HG03045 (cell line): ENCODE measurements around the gene DLG2.

Experiments
- ATAC-seq: cut with Tn5 transposase; IDR thresholded peaks from one replicate; pipeline ENCODE4 v1.9.1; 2021; ENCODE audit warnings: mild to moderate bottlenecking, moderate library complexity; ENCODE audit not compliant: unreplicated experiment

The DLG2 gene

GRCh38 chr11:83723999-83724398 is 1903.1 kb downstream of the DLG2 start:
- no peak for ATAC-seq

GRCh38 chr11:83722392-83723119 is 1904.6 kb downstream of the DLG2 start:
- ATAC-seq, result no peak

GRCh38 chr11:83721263-83721662 is 1905.9 kb downstream of the DLG2 start:
- ATAC-seq, result no peak

GRCh38 chr11:83720675-83721074 is 1906.5 kb downstream of the DLG2 start:
- ATAC-seq, result no peak

- no peak for ATAC-seq
These were observed 1909.6 kb downstream of the DLG2 start for GRCh38 chr11:83717537-83717936.

- no peak for ATAC-seq
These were observed 1911.1 kb downstream of the DLG2 start for GRCh38 chr11:83715927-83716535.

- no peak for ATAC-seq
These were observed 1913.4 kb downstream of the DLG2 start for GRCh38 chr11:83713708-83714107.

GRCh38 chr11:83711106-83711527 is 1916.0 kb downstream of the DLG2 start:
- ATAC-seq, result no peak

- ATAC-seq, result no peak
These were observed 1917.7 kb downstream of the DLG2 start for GRCh38 chr11:83709434-83709833.

- ATAC-seq, result no peak
These were observed 1920.6 kb downstream of the DLG2 start for GRCh38 chr11:83706566-83706965.

- no peak for ATAC-seq
These were observed 1924.3 kb downstream of the DLG2 start for GRCh38 chr11:83702796-83703195.

- ATAC-seq, result no peak
These were observed 1929.6 kb downstream of the DLG2 start for GRCh38 chr11:83697518-83697917.

GRCh38 chr11:83695046-83695445 is 1932.1 kb downstream of the DLG2 start:
- no peak for ATAC-seq

GRCh38 chr11:83694191-83694910 is 1932.8 kb downstream of the DLG2 start:
- no peak for ATAC-seq

- ATAC-seq, result no peak
These were observed 1933.7 kb downstream of the DLG2 start for GRCh38 chr11:83693306-83693992.

- ATAC-seq, result no peak
These were observed 1934.5 kb downstream of the DLG2 start for GRCh38 chr11:83692675-83693074.

- ATAC-seq, result no peak
These were observed 1935.6 kb downstream of the DLG2 start for GRCh38 chr11:83691451-83691950.

GRCh38 chr11:83689144-83689780 is 1937.9 kb downstream of the DLG2 start:
- ATAC-seq, result no peak

- no peak for ATAC-seq
These were observed 1939.4 kb downstream of the DLG2 start for GRCh38 chr11:83687787-83688186.

- ATAC-seq, result no peak
These were observed 1941.4 kb downstream of the DLG2 start for GRCh38 chr11:83685730-83686129.

GRCh38 chr11:83684071-83684470 is 1943.1 kb downstream of the DLG2 start:
- ATAC-seq, result no peak
